ENCODE results near the gene PITPNM2. TPM values are rescaled to one million over a fixed set of nuclear protein-coding genes. Genes with fewer than 3 reads are reported as not detected.

The PITPNM2 gene
- total RNA-seq, result 20.3 TPM

DNA sequence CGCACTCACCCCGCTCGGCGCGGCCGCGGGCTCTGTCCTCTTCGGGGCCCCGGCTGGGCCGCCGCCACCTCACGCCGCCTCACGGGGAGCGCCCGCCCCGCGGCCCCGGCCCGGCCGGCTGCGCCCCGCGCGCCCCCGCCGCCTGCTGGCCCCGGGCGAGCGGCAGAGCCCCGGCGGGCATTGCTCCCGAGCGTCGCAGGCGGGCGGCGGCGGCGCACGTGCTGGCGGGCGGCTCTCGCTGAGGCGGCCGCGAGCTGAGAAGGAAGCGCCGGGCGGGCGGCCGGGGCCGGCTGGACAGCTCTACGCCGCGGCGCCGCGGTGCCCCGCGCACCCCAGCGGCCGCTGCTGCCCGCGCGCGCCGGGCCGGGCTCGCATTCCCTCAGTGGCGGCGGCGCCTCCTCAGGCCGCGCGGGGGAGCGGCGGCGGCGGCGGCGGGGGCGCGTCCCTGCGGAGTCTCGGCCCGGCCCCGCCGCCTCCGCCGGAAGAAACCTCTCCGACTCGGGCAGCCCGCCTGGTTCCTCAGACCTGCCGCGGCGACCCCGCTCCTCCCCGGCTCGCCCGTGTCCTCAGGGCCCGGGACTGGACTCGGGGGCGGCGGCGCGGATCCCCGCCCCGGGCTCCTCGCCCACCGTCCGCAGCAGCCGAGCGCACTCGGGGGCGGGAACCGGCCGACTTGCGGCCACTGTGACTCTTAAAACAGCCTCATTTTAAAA lies at the start of gene PITPNM2:
TSS of gene PITPNM2 (minus strand) at position 347 of the 713 bp plus-strand sequence. CDS start 116,500 bp downstream, outside the sequence.

Other genes starting within 250 kb of the PITPNM2 start
- 42.3 TPM for gene ABCB9, start 184.6 kb downstream of the PITPNM2 start, total RNA-seq
- gene OGFOD2, start 175.8 kb downstream of the PITPNM2 start, total RNA-seq, result 8.1 TPM
- gene ARL6IP4, start 170.4 kb downstream of the PITPNM2 start, total RNA-seq, result 31.3 TPM
- 121 TPM for gene MPHOSPH9, start 82.1 kb upstream of the PITPNM2 start, total RNA-seq
- gene MTRFR, start 82.3 kb upstream of the PITPNM2 start, total RNA-seq, result 18.5 TPM
- 80.1 TPM for gene CDK2AP1, start 120.8 kb upstream of the PITPNM2 start, total RNA-seq
- 51.0 TPM for gene SBNO1, start 213.8 kb upstream of the PITPNM2 start, total RNA-seq
- 33.5 TPM for gene KMT5A, start 233.0 kb upstream of the PITPNM2 start, total RNA-seq